Stimulated activated CD8-positive, alpha-beta memory T cell treated with anti-CD3 and anti-CD28 coated beads, Interleukin-2, amount 100 ng/mL, for 48 hours (primary cell): ENCODE measurements around the gene GCG.

Experiments
- DNase-seq, 2 donors: peaks; one replicate each; pipeline ENCODE4 v3.0.0-alpha.2; 2020; ENCODE audit warnings: low read depth in 2 of 2

GCG gene

DNA sequence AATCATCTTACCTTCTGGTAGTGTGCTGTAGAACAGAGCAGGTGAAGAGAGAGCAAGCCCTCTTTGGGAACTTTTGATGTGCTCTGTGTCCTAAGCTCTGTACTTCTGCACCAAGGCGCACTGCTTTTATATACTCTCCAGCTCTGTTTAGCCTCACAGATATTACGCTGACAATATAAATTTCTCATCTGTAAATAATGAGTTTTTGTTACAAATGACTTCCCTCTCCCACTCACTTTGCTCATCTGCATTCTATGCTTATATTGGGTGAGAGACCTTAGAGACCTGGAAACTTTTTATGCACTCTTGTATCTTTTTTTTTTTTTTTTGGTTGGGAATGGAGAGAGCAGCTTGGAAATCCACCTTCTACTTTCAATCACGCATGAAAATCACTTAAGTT, at the start of gene GCG:
Gene GCG, minus strand, starts transcription at position 101 of the 400 bp plus-strand sequence. CDS start 3,069 bp downstream, outside the sequence.
- no peak for DNase-seq

- no peak for DNase-seq
These were observed 48.6 kb upstream of the GCG start for GRCh38 chr2:162200636-162201035.

DNA sequence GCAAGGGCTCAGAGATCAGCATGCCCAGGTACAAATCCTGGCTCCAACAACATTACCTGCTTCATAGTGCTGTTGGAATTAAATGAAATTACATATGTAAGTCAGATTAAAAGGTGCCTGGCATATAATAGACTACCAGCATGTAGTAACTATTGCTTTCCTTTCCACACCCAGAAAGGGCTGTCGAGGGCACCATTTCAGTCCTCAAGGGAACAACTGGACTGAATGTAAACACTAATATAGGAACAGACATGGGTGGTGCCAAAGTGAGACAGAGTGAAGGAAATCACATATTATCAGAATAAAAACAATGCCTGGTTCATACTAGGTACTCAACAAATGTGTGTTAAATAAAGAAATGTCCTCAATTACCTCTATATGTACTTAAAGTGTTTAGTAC, 47.9 kb upstream of the GCG start:
- no peak for DNase-seq

- no peak for DNase-seq
These were observed 46.2 kb upstream of the GCG start for GRCh38 chr2:162198239-162198638.

GRCh38 chr2:162197069-162197825, 45.2 kb upstream of the GCG start:
- DNase-seq, result no peak

DNA sequence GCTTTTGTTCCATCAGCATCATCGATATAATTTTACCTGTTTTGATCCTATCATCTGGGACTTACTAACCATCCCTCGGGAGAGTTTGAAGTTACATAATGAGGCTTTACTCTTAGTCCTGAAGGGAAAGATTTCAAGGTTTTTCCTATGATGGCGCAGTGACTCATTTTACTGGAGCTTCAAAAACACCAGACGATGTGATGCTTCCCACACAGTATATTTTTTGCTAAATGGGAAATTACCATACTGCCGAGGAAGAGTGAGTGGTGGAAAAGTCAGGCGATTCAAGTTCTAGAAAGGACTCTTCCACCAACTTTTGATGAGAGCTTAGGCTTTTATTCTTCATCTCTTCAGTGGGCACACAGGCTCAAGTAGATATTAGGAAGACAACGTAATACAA, 44.6 kb upstream of the GCG start:
- no peak for DNase-seq

GRCh38 chr2:162188451-162188850, 36.4 kb upstream of the GCG start:
- DNase-seq, result no peak

DNA sequence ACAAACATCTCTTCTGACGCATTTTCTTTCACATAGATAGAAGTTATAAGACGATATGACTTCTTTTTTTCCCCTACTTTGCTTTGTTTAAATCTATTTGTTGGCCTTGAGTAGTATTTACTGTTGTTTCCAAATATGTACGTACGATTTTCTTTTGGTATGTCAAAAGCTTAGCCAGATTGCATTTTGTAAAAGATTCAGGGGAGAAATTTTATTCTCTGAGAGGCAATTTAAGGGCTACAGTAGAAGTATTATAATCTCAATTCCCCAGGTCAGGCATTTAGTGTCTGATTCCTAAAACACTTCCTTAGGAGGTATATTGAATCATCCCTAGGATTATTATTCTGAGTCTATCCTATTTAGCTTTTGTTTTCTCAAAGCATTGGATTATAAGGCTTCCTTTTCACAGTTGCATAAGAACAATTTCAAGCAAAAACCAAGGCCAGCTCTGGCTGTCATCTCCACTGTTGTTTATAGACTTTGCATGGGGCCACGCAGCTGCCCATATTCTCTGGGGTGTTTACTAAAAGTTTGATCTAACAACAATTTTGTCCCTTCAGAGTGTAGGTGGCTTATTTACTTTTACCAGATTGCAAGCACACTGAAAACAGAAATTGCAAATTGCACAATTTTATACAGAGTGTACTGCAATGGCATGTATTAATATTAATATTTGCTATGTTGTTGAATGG, 33.6 kb upstream of the GCG start:
- no peak for DNase-seq

DNA sequence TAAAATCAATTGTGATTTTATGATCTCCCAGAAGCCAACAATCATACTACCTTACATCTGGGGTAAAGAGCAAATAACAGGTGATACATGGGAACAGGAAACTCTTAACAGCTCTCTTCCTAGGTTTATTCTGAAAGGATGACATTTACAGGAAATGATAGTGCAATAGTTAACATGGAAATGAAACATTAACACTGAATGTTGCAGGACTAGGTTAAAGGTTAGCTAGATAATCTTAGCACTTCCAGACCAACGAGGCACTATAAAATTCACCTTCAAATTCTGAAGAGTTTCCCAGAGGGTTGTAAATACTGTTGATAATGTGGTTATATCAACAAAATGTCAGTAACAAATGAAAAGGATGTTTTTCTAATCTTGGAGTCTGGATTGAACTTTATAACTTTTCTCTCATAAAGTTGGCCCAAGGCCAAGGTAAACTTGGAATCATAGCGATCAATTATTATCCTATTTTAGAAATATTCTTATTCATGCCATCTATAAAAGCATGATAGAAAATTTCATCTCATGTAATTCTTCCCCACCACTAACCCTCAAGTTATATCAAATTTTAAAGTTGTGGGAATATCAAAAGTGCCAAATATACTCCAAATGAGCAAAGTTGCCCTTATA, 32.9 kb upstream of the GCG start:
- DNase-seq, result no peak

DNA sequence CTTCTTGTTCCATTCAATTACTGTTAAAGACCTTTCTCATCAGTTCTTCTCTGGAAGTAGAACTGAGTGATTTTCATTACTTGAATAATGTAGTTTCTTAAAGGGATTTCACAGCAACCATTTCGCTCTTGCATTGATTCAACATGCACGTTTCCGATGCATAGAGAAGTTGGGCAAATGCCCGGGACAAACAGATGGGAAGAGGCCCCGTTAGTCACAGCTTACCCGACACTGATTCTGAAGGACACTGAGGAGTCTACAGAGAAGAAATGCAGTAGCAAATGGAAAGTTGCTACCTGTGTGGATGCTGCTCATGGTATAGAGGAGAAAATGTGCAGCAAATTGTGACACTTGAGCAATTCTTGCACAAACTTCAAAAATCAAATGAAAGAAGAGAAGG, 32.3 kb upstream of the GCG start:
- DNase-seq, result no peak

DNA sequence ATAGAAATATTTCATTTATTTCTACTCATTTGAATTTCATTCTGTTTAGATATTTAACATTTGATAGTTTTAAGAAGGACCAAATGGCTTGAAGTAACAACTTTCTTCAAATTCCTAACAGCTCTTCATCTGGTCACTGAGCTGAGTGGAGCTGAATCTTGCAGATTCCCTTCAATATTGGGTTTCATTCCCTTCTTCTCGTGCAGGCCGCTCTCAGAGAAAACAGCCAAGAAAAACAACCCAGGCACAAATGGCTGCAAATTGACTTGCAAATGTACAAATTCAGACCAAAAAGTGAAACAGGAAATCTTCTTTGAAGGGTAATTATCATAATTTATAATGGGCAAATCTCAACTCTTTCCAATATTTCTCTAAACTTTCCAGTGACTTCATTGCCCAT, 30.3 kb upstream of the GCG start:
- no peak for DNase-seq

GRCh38 chr2:162177301-162177700, 25.3 kb upstream of the GCG start:
- no peak for DNase-seq

DNA sequence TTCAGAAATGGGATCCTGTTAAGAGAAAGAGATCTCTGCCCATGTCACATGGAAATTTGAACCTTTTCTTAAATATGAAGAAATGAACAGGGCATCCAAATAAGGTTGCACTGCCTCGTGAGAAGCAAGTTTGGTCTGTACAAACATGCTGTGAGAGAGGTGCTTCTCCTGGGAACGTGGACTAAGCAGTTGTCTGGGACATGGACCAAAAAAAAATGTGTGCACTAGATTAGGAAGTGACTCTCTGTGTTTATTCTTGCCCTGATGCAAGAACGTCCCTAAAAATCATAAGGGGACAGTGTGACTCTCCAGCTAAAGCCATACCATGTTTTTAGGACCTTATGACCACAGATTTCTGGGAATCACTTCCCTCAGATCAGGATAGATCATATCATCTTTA, 23.7 kb upstream of the GCG start:
- no peak for DNase-seq

GRCh38 chr2:162174746-162175145, 22.7 kb upstream of the GCG start:
- no peak for DNase-seq

- no peak for DNase-seq
These were observed 20.8 kb upstream of the GCG start for GRCh38 chr2:162172802-162173370.

DNA sequence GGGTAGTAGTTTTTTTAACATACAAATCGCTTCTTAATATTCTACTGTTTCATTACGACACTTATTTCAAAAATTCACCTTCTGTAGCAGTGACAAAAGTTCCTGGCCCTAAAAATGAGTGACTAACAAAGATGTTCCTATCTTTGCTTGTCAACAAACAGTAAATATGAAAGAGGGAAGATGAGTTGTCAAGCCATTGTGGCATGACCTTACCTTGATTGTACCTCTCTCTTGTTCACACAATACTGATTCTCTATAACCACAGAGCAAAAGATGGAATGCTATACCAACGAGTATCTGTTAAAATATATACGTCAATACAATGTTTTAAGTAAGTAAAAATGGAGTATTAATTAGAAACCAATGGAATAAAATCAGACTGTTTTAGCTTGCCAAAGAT, 14.7 kb upstream of the GCG start:
- no peak for DNase-seq

DNA sequence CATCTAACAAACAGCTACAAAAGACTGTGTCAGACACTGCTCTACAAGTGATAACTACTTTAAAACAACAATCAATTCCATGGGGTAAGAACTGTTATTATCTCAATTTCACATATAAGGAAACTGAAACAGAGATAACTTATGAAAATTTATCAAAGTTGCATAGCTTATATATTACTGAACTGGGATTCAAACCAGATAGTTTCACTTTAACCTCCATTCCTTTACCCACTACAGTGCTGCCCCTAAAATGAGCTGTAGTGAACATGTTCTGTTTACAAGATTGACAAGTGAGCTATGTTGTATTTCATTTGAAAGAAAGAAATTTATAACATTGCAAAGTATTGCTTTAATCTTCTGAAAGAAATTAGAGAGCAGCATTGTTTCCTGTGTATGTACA, 14.1 kb upstream of the GCG start:
- DNase-seq, result no peak

DNA sequence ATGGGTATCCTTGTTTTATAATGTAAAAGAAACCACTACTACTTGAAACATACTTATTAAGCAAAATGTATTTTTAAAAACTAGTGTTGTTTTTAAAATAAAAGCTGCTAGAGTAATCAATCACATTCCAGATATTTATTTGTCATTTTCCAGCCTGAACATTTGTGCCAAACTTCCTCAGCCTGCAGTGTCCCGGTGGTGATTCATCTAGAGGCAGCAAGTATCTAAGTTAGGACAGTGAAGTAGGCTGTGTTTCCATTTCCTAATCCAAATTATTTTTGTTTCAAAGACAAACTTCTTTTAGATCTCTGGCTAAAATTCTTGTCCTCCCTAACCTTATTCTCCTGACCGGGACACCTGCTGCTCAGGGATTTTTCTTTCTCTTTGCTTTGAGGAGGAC, 12.8 kb upstream of the GCG start:
- DNase-seq, result no peak

GRCh38 chr2:162159446-162159845, 7.4 kb upstream of the GCG start:
- no peak for DNase-seq

GRCh38 chr2:162156149-162156548, 4.1 kb upstream of the GCG start:
- DNase-seq, result no peak

DNA sequence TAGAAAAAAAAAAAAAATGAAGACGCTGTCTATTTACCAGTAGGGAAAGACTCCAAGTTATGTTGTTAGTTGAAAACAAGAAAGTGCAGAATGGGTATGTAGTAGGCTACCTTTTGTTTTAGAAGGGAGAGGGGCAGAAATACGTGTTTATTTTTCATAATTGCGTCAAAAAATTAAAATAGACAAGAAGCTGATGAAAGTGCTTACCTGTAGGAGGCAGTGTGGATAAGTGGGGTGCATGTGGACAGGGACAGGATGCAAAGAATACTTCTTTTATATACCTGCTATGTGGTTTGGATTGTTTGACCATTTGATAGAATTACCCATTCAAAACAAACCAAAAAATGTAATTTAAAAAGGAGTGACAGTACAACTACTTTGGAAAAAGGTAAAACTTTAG, 3.0 kb upstream of the GCG start:
- no peak for DNase-seq

GRCh38 chr2:162153608-162154224, 1.7 kb upstream of the GCG start:
- peak; percentile 0 to 30 for DNase-seq
